SJSA1 (cell line): Measurements from ENCODE around the gene SOX30. TPM values are rescaled to one million over a fixed set of nuclear protein-coding genes. Genes with fewer than 3 reads are reported as not detected.
A peak's percentile ranks its signal among the peaks of the same experiment; 100 is the strongest.
"Not testable (repeated sequence)": the region's sequence is repeated elsewhere in the genome, so short reads cannot be mapped to it uniquely, and the experiment has no call there.

ENCODE experiments used
- DNase-seq, 2 experiments: peaks; one replicate each; pipeline ENCODE4 v3.0.0-alpha.2; 2015 to 2020; ENCODE audit warnings: low spot score in 2 of 2, low read depth in 1 of 2
- H3K27ac ChIP-seq: fragments of 250-450 bp; sonication (Bioruptor Pico); 2 replicates; pipeline ENCODE4 v1.5.1; 2020; ENCODE audit warnings: mild to moderate bottlenecking, moderate library complexity
- H3K27me3 ChIP-seq: fragments of 250-450 bp; sonication (Bioruptor Pico); replicated peaks from 2 replicates; pipeline ENCODE4 v1.5.1; 2020; ENCODE audit warnings: mild to moderate bottlenecking, moderate library complexity
- H3K36me3 ChIP-seq: fragments of 250-450 bp; sonication (Bioruptor Pico); 2 replicates; pipeline ENCODE4 v1.5.1; 2020; ENCODE audit warnings: mild to moderate bottlenecking
- H3K4me1 ChIP-seq: fragments of 250-450 bp; sonication (Bioruptor Pico); replicated peaks from 2 replicates; pipeline ENCODE4 v1.6.1; 2021; ENCODE audit warnings: mild to moderate bottlenecking
- H3K4me3 ChIP-seq: fragments of 250-450 bp; sonication (Bioruptor Pico); 2 replicates; pipeline ENCODE4 v1.5.1; 2020; ENCODE audit warnings: mild to moderate bottlenecking
- H3K9me3 ChIP-seq: fragments of 250-450 bp; sonication (Bioruptor Pico); replicated peaks from 2 replicates; pipeline ENCODE4 v1.5.1; 2020; ENCODE audit warnings: mild to moderate bottlenecking
- total RNA-seq: library from RNA; depleted of rRNA; stranded (reverse); fragments of >200 nt; shearing (Covaris generic); gene quantifications from 2 replicates; pipeline ENCODE4 v1.2.3, GENCODE V29; 2014

Gene SOX30
- total RNA-seq, 1 experiment from 2014 or later: 5.8 TPM

GRCh38 chr5:157674351-157674750 is 22.1 kb upstream of the SOX30 start:
- peak in 1 of 2 experiments; percentile 30 for DNase-seq
- H3K27me3 ChIP-seq, H3K27ac ChIP-seq, H3K9me3 ChIP-seq, H3K36me3 ChIP-seq, H3K4me3 ChIP-seq: not testable (repeated sequence)
- H3K4me1 ChIP-seq: peaks cover 14% of the 10 kb centered on the region

GRCh38 chr5:157672976-157673375 is 20.7 kb upstream of the SOX30 start:
- Histone ChIP-seq H3K27me3 (no peaks in the 10 kb centered on the region), H3K27ac (no peak overlapping the region), H3K36me3 (peaks cover 16% of the 10 kb centered on the region; the same call in 1 of the 2 replicates), H3K4me3 (no peak overlapping the region), H3K4me1 (peaks cover 14% of the 10 kb centered on the region), H3K9me3 (peaks cover 6% of the 10 kb centered on the region; the same call in 1 of the 2 replicates)
- peak in 1 of 2 experiments; percentile 27 for DNase-seq

GRCh38 chr5:157671592-157672330 is 19.5 kb upstream of the SOX30 start:
- Histone ChIP-seq H3K36me3 (peaks cover 28% of the 10 kb centered on the region), H3K4me1 (peaks cover 14% of the 10 kb centered on the region), H3K4me3 (peak overlapping the region; percentile 61), H3K27ac (peak overlapping the region; percentile 72), H3K27me3 (no peaks in the 10 kb centered on the region), H3K9me3 (peaks cover 6% of the 10 kb centered on the region; the same call in 1 of the 2 replicates)
- DNase-seq: no peak

GRCh38 chr5:157670662-157671591 is 18.7 kb upstream of the SOX30 start, which contains the start of gene C5orf52:
Gene C5orf52 (plus strand): TSS chr5:157671533. CDS start chr5:157671615, 82 bp downstream.
- peak; percentile 80 to 81 for DNase-seq
- H3K27ac ChIP-seq: peak within 1 kb of the TSS; percentile 72
- peaks cover 6% of the 10 kb centered on the region; the same call in 1 of the 2 replicates for H3K9me3 ChIP-seq

GRCh38 chr5:157669701-157670097 is 17.5 kb upstream of the SOX30 start:
- peak in 1 of 2 experiments; percentile 39 for DNase-seq
- H3K9me3 ChIP-seq: peaks cover 6% of the 10 kb centered on the region; the same call in 1 of the 2 replicates
- H3K4me1 ChIP-seq: peaks cover 14% of the 10 kb centered on the region
- peak overlapping the region; percentile 61 for H3K4me3 ChIP-seq
- H3K27me3 ChIP-seq: no peaks in the 10 kb centered on the region
- H3K27ac ChIP-seq: no peak overlapping the region; the same call in 1 of the 2 replicates
- peaks cover 31% of the 10 kb centered on the region for H3K36me3 ChIP-seq

More at GRCh38 chr5:157670662-157671591, 18.7 kb upstream of the SOX30 start, which contains the start of gene C5orf52:
- Histone ChIP-seq H3K27me3 (no peaks in the 10 kb centered on the region), H3K4me1 (peaks cover 14% of the 10 kb centered on the region), H3K36me3 (peaks cover 29% of the 10 kb centered on the region), H3K4me3 (peak within 1 kb of the TSS; percentile 61)

GRCh38 chr5:157668356-157668755 is 16.1 kb upstream of the SOX30 start:
- no peaks in the 10 kb centered on the region for H3K27me3 ChIP-seq
- H3K4me1 ChIP-seq: peaks cover 14% of the 10 kb centered on the region
- no peak for DNase-seq
- H3K4me3 ChIP-seq: no peak overlapping the region
- H3K9me3 ChIP-seq: peaks cover 6% of the 10 kb centered on the region; the same call in 1 of the 2 replicates
- H3K27ac ChIP-seq: no peak overlapping the region
- H3K36me3 ChIP-seq: peaks cover 31% of the 10 kb centered on the region

- Histone ChIP-seq H3K27me3 (no peaks in the 10 kb centered on the region), H3K4me1 (peaks cover 8% of the 10 kb centered on the region), H3K4me3 (no peak overlapping the region), H3K27ac (no peak overlapping the region), H3K36me3 (peaks cover 35% of the 10 kb centered on the region), H3K9me3 (0 out of 2 replicates have a peak, but pooled peaks cover 1% of the 10 kb centered on the region)
- peak in 1 of 2 experiments; percentile 16 for DNase-seq
Measured at GRCh38 chr5:157665467-157666070, 13.3 kb upstream of the SOX30 start.

GRCh38 chr5:157659868-157660660 is 7.8 kb upstream of the SOX30 start:
- no peak for DNase-seq
- Histone ChIP-seq H3K9me3 (0 out of 2 replicates have a peak, but pooled peaks cover 8% of the 10 kb centered on the region), H3K27ac (no peak overlapping the region)

GRCh38 chr5:157658893-157659292 is 6.7 kb upstream of the SOX30 start:
- DNase-seq: no peak
- H3K36me3 ChIP-seq: peaks cover 31% of the 10 kb centered on the region
- no peak overlapping the region for H3K4me3 ChIP-seq
- H3K9me3 ChIP-seq: 0 out of 2 replicates have a peak, but pooled peaks cover 11% of the 10 kb centered on the region
- no peaks in the 10 kb centered on the region for H3K27me3 ChIP-seq
- H3K4me1 ChIP-seq: no peaks in the 10 kb centered on the region
- no peak overlapping the region for H3K27ac ChIP-seq

More at GRCh38 chr5:157659868-157660660, 7.8 kb upstream of the SOX30 start:
- no peaks in the 10 kb centered on the region for H3K4me1 ChIP-seq
- no peak overlapping the region for H3K4me3 ChIP-seq
- peaks cover 28% of the 10 kb centered on the region for H3K36me3 ChIP-seq
- no peaks in the 10 kb centered on the region for H3K27me3 ChIP-seq

- 0 out of 2 replicates have a peak, but pooled peaks cover 11% of the 10 kb centered on the region for H3K9me3 ChIP-seq
- H3K36me3 ChIP-seq: peaks cover 32% of the 10 kb centered on the region
- H3K4me3 ChIP-seq: no peak overlapping the region
Measured at GRCh38 chr5:157657516-157657915, 5.3 kb upstream of the SOX30 start.

GRCh38 chr5:157651623-157652376 is 438 bp downstream of the SOX30 start:
- 0 out of 2 replicates have a peak, but pooled peaks cover 4% of the 10 kb centered on the region for H3K9me3 ChIP-seq
- H3K4me1 ChIP-seq: no peaks in the 10 kb centered on the region
- H3K36me3 ChIP-seq: peaks cover 16% of the 10 kb centered on the region
- H3K27ac ChIP-seq: no peak overlapping the region
- H3K4me3 ChIP-seq: no peak overlapping the region
- H3K27me3 ChIP-seq: no peaks in the 10 kb centered on the region
- no peak for DNase-seq

More at GRCh38 chr5:157657516-157657915, 5.3 kb upstream of the SOX30 start:
- Histone ChIP-seq H3K27ac (no peak overlapping the region), H3K4me1 (no peaks in the 10 kb centered on the region), H3K27me3 (no peaks in the 10 kb centered on the region)
- no peak for DNase-seq
